NCI-H748 (cell line): ENCODE data around the gene USP37.

Source experiments
- DNase-seq: peaks from one replicate; lab custom pipeline; 2025; ENCODE audit not compliant: unreplicated experiment; lab: John Stamatoyannopoulos, UW

Gene USP37

GRCh38 chr2:218405086-218405745 is 162.9 kb downstream of the USP37 start:
- DNase-seq = no peak

DNA sequence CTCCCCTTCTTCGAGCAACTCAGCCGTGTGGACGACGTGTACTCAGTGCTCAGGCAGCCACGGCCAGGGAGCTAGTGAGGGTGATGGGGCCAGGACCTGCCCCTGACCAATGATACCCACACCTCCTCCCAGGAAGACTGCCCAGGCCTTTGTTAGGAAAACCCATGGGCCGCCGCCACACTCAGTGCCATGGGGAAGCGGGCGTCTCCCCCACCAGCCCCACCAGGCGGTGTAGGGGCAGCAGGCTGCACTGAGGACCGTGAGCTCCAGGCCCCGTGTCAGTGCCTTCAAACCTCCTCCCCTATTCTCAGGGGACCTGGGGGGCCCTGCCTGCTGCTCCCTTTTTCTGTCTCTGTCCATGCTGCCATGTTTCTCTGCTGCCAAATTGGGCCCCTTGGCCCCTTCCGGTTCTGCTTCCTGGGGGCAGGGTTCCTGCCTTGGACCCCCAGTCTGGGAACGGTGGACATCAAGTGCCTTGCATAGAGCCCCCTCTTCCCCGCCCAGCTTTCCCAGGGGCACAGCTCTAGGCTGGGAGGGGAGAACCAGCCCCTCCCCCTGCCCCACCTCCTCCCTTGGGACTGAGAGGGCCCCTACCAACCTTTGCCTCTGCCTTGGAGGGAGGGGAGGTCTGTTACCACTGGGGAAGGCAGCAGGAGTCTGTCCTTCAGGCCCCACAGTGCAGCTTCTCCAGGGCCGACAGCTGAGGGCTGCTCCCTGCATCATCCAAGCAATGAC is 163.6 kb downstream of the USP37 start:
- DNase-seq = no peak

GRCh38 chr2:218403810-218404209 is 164.3 kb downstream of the USP37 start:
- no peak for DNase-seq

- no peak for DNase-seq
These were observed 165.2 kb downstream of the USP37 start for GRCh38 chr2:218402911-218403411.

DNA sequence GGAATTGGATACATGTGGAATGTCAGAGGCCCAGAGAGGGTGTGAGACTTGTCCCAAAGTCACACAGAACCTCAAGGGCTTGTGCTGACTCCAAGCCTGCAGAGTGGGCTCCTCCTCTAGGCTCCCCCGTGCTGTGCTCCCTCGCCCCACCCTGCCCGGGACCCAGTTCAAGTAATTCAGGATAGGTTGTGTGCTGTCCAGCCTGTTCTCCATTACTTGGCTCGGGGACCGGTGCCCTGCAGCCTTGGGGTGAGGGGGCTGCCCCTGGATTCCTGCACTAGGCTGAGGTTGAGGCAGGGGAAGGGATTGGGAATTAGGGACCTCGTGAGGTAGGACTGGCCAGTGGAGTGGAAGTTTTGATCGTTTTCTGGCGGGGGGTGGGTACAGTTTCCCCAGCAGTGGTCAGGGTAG is 165.7 kb downstream of the USP37 start:
- no peak for DNase-seq

- DNase-seq = no peak
These were observed 166.3 kb downstream of the USP37 start for GRCh38 chr2:218401890-218402289.

DNA sequence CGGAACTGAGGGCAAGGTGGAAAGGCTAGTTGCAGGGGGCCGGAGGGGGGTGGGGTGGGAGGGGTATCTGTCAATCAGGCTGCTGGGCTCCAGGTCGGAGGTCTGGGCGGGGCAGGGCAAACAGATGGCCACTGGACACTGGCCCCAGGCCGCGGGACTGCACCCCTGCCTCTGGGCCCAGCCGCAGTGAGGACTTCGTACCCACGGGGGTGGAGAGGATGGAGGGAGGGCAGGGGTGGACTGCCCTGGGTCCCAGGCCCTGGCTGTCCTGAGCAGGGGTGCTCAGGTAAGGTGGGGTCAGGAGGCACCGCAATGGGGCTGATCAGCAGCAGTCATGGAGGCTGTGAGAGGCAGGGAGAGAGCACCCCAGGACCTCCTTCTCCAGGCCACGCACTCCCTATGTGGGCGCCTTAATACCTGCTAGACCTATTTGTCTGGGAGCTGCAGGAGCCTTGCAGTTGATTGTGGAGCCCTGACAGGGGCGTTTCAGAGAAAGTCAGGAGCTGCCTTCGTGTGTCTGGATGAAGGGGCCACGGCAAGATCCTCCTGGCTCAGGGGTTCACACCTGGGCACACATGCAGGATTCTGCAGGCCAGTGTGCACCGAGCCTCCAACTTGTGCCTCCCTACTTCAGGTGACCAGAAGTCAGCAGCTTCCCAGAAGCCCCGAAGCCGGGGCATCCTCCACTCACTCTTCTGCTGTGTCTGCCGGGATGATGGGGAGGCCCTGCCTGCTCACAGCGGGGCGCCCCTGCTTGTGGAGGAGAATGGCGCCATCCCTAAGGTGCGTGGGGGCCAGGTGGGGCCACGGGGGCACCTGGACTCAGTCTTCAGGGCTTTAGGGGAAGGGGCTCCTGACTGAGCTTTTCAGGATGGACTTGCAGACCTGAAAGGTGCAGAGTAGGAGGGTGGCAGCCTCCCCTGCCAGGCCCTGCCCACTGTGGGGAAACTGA is 166.9 kb downstream of the USP37 start:
- DNase-seq = no peak
